Neuronal stem cell (in vitro differentiated cells): ENCODE data around the gene ANAPC4.

Experiments used
- DNase-seq: peaks from one replicate; pipeline ENCODE4 v3.0.0-alpha.2; 2013; ENCODE audit warnings: low spot score
- H2AFZ ChIP-seq: one replicate; pipeline ENCODE4 v1.6.1; 2013; ENCODE audit warnings: mild to moderate bottlenecking, low read length, inconsistent platforms
- H2AK5ac ChIP-seq: 2 replicates; pipeline ENCODE4 v1.6.1; 2013; ENCODE audit warnings: low read depth, mild to moderate bottlenecking, inconsistent platforms, low read length, moderate library complexity, mixed read lengths
- H2BK120ac ChIP-seq: 2 replicates; pipeline ENCODE4 v1.6.1; 2013; ENCODE audit warnings: low read depth, mild to moderate bottlenecking, inconsistent platforms, low read length, moderate library complexity, mixed read lengths
- H2BK12ac ChIP-seq: one replicate; pipeline ENCODE4 v1.6.1; 2013; ENCODE audit warnings: low read length, inconsistent platforms
- H2BK15ac ChIP-seq: 2 replicates; pipeline ENCODE4 v1.6.1; 2013; ENCODE audit warnings: mild to moderate bottlenecking, low read length, inconsistent platforms, mixed read lengths
- H2BK5ac ChIP-seq: one replicate; pipeline ENCODE4 v1.6.1; 2013; ENCODE audit warnings: inconsistent platforms, mild to moderate bottlenecking, low read length, moderate library complexity
- H3K14ac ChIP-seq: one replicate; pipeline ENCODE4 v1.6.1; 2013; ENCODE audit warnings: low read length, inconsistent platforms
- H3K18ac ChIP-seq: 2 replicates; pipeline ENCODE4 v1.6.1; 2013; ENCODE audit warnings: low read length, inconsistent platforms
- H3K23ac ChIP-seq: 2 replicates; pipeline ENCODE4 v1.6.1; 2013; ENCODE audit warnings: low read depth, mild to moderate bottlenecking, mixed read lengths, low read length, inconsistent platforms; ENCODE audit not compliant: poor library complexity
- H3K27ac ChIP-seq: replicated peaks from 3 replicates; pipeline ENCODE4 v1.5.1; 2013; ENCODE audit warnings: low read length, inconsistent platforms
- H3K27me3 ChIP-seq, 3 experiments: 2 replicates each; pipeline ENCODE4 v1.6.1; 2013; ENCODE audit warnings: low read length in 3 of 3, mild to moderate bottlenecking in 2 of 3, inconsistent platforms in 1 of 3, low read depth in 1 of 3, mixed read lengths in 1 of 3, moderate library complexity in 1 of 3; ENCODE audit not compliant: control insufficient read depth in 3 of 3, insufficient read depth in 3 of 3
- H3K36me3 ChIP-seq, 2 donors: replicated peaks in 1 of 2; 2 replicates each; pipeline ENCODE4 v1.6.1; 2013; ENCODE audit warnings: low read length in 2 of 2; ENCODE audit not compliant: control insufficient read depth in 2 of 2, insufficient read depth in 2 of 2
- H3K4ac ChIP-seq: 2 replicates; pipeline ENCODE4 v1.6.1; 2013; ENCODE audit warnings: inconsistent platforms, mild to moderate bottlenecking, low read length, moderate library complexity
- H3K4me1 ChIP-seq, 2 donors: 1 replicate in 1 of 2; 2 replicates in 1 of 2; pipeline ENCODE4 v1.6.1; 2013; ENCODE audit warnings: low read length in 2 of 2, low read depth in 1 of 2; ENCODE audit not compliant: control insufficient read depth in 2 of 2, insufficient read depth in 1 of 2
- H3K4me2 ChIP-seq: one replicate; pipeline ENCODE4 v1.6.1; 2013; ENCODE audit warnings: mild to moderate bottlenecking, low read length, inconsistent platforms; ENCODE audit not compliant: insufficient read depth, poor library complexity, severe bottlenecking
- H3K4me3 ChIP-seq, 2 donors: 2 replicates each; pipeline ENCODE4 v1.5.1; 2013; ENCODE audit warnings: low read length in 2 of 2, mild to moderate bottlenecking in 2 of 2, inconsistent platforms in 1 of 2, moderate library complexity in 1 of 2
- H3K79me1 ChIP-seq: one replicate; pipeline ENCODE4 v1.6.1; 2013; ENCODE audit warnings: low read depth, mild to moderate bottlenecking, inconsistent platforms, low read length, moderate library complexity
- H3K9ac ChIP-seq: one replicate; pipeline ENCODE4 v1.6.1; 2013; ENCODE audit warnings: mild to moderate bottlenecking, low read depth, low read length, inconsistent platforms; ENCODE audit not compliant: poor library complexity
- H3K9me3 ChIP-seq, 2 donors: replicated peaks in 1 of 2; 2 replicates each; pipeline versions ENCODE3 to v1.6.1; 2013; ENCODE audit warnings: low read length in 2 of 2, mild to moderate bottlenecking in 2 of 2, inconsistent platforms in 1 of 2, low read depth in 1 of 2, mixed read lengths in 1 of 2, moderate library complexity in 1 of 2; ENCODE audit not compliant: control insufficient read depth in 2 of 2, insufficient read depth in 1 of 2
- H4K8ac ChIP-seq: one replicate; pipeline ENCODE4 v1.6.1; 2013; ENCODE audit warnings: low read depth, mild to moderate bottlenecking, inconsistent platforms, low read length, moderate library complexity
- H4K91ac ChIP-seq: one replicate; pipeline ENCODE4 v1.6.1; 2013; ENCODE audit warnings: low read length, low read depth, mild to moderate bottlenecking, inconsistent platforms; ENCODE audit not compliant: poor library complexity
- WGBS, 2 donors: extraction: QIAGEN DNeasy Blood & Tissue Kit; methylation state at CpG; one replicate each; pipeline ENCODE4 v1.1.7; 2013; ENCODE audit warnings: missing lambda C conversion rate in 2 of 2, mixed read lengths in 1 of 2; ENCODE audit not compliant: insufficient read length in 2 of 2, insufficient replicate concordance in 1 of 2; ENCODE audit errors: extremely low coverage in 2 of 2; 5-methylcytosine and 5-hydroxymethylcytosine counted together

ANAPC4 gene

GRCh38 chr4:25449688-25450087 lies 72.6 kb downstream of the ANAPC4 start:
- no peak overlapping the region for H3K4me3 ChIP-seq
- no peak overlapping the region for H4K8ac ChIP-seq
- no peak overlapping the region for H3K4ac ChIP-seq
- H2BK5ac ChIP-seq, result no peak overlapping the region
- peaks cover 0 to 1% of the 10 kb centered on the region in 2 donors for H3K36me3 ChIP-seq
- no peak overlapping the region for H2AFZ ChIP-seq
- H2BK120ac ChIP-seq, result no peak overlapping the region
- H3K9me3 ChIP-seq, result no peaks in the 10 kb centered on the region
- WGBS, 2 donors, result no CpG with 5 or more reads among the region's 5 CpGs
- no peak overlapping the region for H3K9ac ChIP-seq
- H2AK5ac ChIP-seq, result no peak overlapping the region
- H3K27ac ChIP-seq, result no peak overlapping the region
- H3K4me2 ChIP-seq, result no peak overlapping the region
- no peak overlapping the region for H3K23ac ChIP-seq
- peaks cover 0 to 3% of the 10 kb centered on the region in 2 donors for H3K4me1 ChIP-seq
- H2BK15ac ChIP-seq, result no peak overlapping the region
- H3K27me3 ChIP-seq, result peaks cover 0 to 7% (median 0%) of the 10 kb centered on the region in 3 experiments
- no peak overlapping the region for H3K14ac ChIP-seq
- no peaks in the 10 kb centered on the region for H3K79me1 ChIP-seq
- H2BK12ac ChIP-seq, result no peak overlapping the region
- no peak overlapping the region for H4K91ac ChIP-seq
- DNase-seq, result no peak
- H3K18ac ChIP-seq, result no peak overlapping the region

- Histone ChIP-seq H3K9ac (no peak overlapping the region), H2AFZ (no peak overlapping the region), H4K8ac (no peak overlapping the region), H3K27me3 (peaks cover 0 to 5% (median 0%) of the 10 kb centered on the region in 3 experiments), H3K27ac (no peak overlapping the region), H2AK5ac (no peak overlapping the region), H3K9me3 (no peaks in the 10 kb centered on the region), H2BK15ac (no peak overlapping the region), H3K36me3 (peaks cover 0 to 1% of the 10 kb centered on the region in 2 donors), H3K4ac (no peak overlapping the region), H2BK5ac (no peak overlapping the region), H2BK120ac (no peak overlapping the region), H3K18ac (peak overlapping the region; percentile 35), H3K4me2 (no peak overlapping the region), H3K4me3 (no peak overlapping the region), H3K79me1 (no peaks in the 10 kb centered on the region), H3K4me1 (peaks cover 0 to 3% of the 10 kb centered on the region in 2 donors), H4K91ac (no peak overlapping the region), H3K14ac (no peak overlapping the region), H3K23ac (no peak overlapping the region), H2BK12ac (no peak overlapping the region)
- no CpG with 5 or more reads among the region's 4 CpGs for WGBS, 2 donors
- DNase-seq, result no peak
Observed at GRCh38 chr4:25450491-25450901, 73.4 kb downstream of the ANAPC4 start.

- no peak overlapping the region for H2AK5ac ChIP-seq
- no peak for DNase-seq
- no peak overlapping the region for H3K4ac ChIP-seq
- no peak overlapping the region for H3K23ac ChIP-seq
- no peaks in the 10 kb centered on the region for H3K79me1 ChIP-seq
- no peak overlapping the region for H4K8ac ChIP-seq
- H3K14ac ChIP-seq, result no peak overlapping the region
- no CpG with 5 or more reads among the region's 2 CpGs for WGBS, 2 donors
- H2BK15ac ChIP-seq, result no peak overlapping the region
- no peak overlapping the region for H3K4me2 ChIP-seq
- no peak overlapping the region for H2BK120ac ChIP-seq
- no peak overlapping the region for H2BK5ac ChIP-seq
- no peak overlapping the region for H2BK12ac ChIP-seq
- H3K9me3 ChIP-seq, result no peaks in the 10 kb centered on the region
- H2AFZ ChIP-seq, result no peak overlapping the region
- H4K91ac ChIP-seq, result no peak overlapping the region
- no peaks in the 10 kb centered on the region for H3K27me3 ChIP-seq
- H3K9ac ChIP-seq, result no peak overlapping the region
- H3K4me1 ChIP-seq, result peaks cover 0 to 3% of the 10 kb centered on the region in 2 donors
- H3K36me3 ChIP-seq, result peaks cover 0 to 1% of the 10 kb centered on the region in 2 donors
- H3K18ac ChIP-seq, result no peak overlapping the region
- no peak overlapping the region for H3K27ac ChIP-seq
- H3K4me3 ChIP-seq, result no peak overlapping the region
Observed at GRCh38 chr4:25451676-25452075, 74.6 kb downstream of the ANAPC4 start.

- no peak overlapping the region for H3K4me2 ChIP-seq
Observed at GRCh38 chr4:25452081-25452480, 75.0 kb downstream of the ANAPC4 start.

More at GRCh38 chr4:25452081-25452480, 75.0 kb downstream of the ANAPC4 start:
- Histone ChIP-seq H2AK5ac (no peak overlapping the region), H2BK5ac (no peak overlapping the region), H2BK12ac (no peak overlapping the region), H3K9me3 (no peaks in the 10 kb centered on the region), H4K91ac (no peak overlapping the region), H2BK120ac (no peak overlapping the region), H3K4me3 (no peak overlapping the region), H3K14ac (no peak overlapping the region), H3K36me3 (peaks cover 0 to 1% of the 10 kb centered on the region in 2 donors), H2BK15ac (no peak overlapping the region), H3K27ac (no peak overlapping the region), H3K4ac (no peak overlapping the region), H3K27me3 (no peaks in the 10 kb centered on the region), H3K18ac (no peak overlapping the region), H2AFZ (no peak overlapping the region), H3K79me1 (no peaks in the 10 kb centered on the region), H4K8ac (no peak overlapping the region), H3K4me1 (peaks cover 0 to 3% of the 10 kb centered on the region in 2 donors), H3K9ac (no peak overlapping the region), H3K23ac (no peak overlapping the region)
- WGBS, 2 donors, result no CpG with 5 or more reads among the region's 7 CpGs
- DNase-seq, result no peak
